ENCODE data around the gene BUB1.
A peak's percentile ranks its signal among the peaks of the same experiment; 100 is the strongest.

Gene BUB1

DNA sequence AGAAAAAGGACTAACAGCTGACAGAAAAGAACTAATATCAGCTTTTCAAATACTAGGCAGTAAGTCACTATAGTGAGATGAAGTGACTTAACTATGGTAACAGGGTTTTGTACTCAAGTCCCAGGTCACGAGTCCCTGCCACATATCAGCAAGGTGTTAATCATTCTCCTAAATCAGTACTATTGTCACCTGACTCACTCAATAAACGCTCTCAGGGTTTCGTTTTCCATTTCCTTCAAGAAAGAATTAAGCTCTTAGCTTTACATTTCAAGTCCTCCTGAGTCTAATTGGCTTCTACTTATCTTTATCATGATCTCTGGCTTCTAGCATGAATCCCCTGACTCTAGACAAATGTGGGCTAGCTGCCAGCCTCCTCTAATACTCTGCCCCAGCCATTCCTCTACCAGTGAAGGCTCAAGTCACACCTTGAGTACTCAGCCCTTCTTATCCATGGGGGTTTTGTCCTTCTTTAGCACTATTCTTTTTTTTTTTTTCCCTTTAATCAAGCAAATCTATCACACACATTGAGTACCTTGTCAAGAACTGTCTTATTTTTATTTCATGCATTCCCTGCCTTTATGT is 20.0 kb downstream of the BUB1 start:
- no peak for DNase-seq (ENCODE audit: low read depth)
- no peak overlapping the region for H3K4me3 ChIP-seq (replicated peaks; ENCODE audit: low read depth, low read length)
- TF ChIP-seq, protein P1, sequence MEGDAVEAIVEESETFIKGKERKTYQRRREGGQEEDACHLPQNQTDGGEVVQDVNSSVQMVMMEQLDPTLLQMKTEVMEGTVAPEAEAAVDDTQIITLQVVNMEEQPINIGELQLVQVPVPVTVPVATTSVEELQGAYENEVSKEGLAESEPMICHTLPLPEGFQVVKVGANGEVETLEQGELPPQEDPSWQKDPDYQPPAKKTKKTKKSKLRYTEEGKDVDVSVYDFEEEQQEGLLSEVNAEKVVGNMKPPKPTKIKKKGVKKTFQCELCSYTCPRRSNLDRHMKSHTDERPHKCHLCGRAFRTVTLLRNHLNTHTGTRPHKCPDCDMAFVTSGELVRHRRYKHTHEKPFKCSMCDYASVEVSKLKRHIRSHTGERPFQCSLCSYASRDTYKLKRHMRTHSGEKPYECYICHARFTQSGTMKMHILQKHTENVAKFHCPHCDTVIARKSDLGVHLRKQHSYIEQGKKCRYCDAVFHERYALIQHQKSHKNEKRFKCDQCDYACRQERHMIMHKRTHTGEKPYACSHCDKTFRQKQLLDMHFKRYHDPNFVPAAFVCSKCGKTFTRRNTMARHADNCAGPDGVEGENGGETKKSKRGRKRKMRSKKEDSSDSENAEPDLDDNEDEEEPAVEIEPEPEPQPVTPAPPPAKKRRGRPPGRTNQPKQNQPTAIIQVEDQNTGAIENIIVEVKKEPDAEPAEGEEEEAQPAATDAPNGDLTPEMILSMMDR (IDR thresholded peaks at IDR 0.05; ENCODE audit: low read length, missing control alignments): no peak

GRCh38 chr2:110655701-110656100 is 22.2 kb downstream of the BUB1 start:
- peak; percentile 50 for DNase-seq (ENCODE audit: low read depth)
- no peak overlapping the region for H3K4me3 ChIP-seq (replicated peaks; ENCODE audit: low read depth, low read length)
- TF ChIP-seq, protein P1 (IDR thresholded peaks at IDR 0.05; ENCODE audit: low read length, missing control alignments): no peak

DNA sequence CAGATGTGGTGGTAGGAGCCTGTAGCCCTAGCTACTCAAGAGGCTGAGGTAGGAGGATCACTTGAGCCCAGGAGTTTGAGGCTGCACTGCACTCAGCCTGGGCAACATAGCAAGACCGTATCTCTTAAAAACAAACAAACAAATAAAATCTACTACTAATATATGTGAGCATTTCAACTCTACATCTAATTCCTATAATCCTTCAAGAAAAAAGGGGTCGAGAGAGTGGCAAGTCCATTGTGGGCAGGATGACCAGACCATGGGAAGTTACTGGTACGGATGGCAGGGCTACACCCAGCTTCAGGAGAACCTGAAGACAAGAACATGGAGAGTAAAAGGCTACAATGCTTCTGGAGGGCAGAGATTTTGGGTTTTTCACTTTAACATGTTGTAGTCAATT is 24.0 kb downstream of the BUB1 start:
- TF ChIP-seq, protein P1 (IDR thresholded peaks at IDR 0.05; ENCODE audit: low read length, missing control alignments): no peak
- no peak for DNase-seq (ENCODE audit: low read depth)
- no peak overlapping the region for H3K4me3 ChIP-seq (replicated peaks; ENCODE audit: low read depth, low read length)

- TF ChIP-seq, protein P1 (IDR thresholded peaks at IDR 0.05; ENCODE audit: low read length, missing control alignments): no peak
- no peak overlapping the region for H3K4me3 ChIP-seq (replicated peaks; ENCODE audit: low read depth, low read length)
- DNase-seq (ENCODE audit: low read depth): no peak
These were observed 27.5 kb downstream of the BUB1 start for GRCh38 chr2:110650346-110650745.

DNA sequence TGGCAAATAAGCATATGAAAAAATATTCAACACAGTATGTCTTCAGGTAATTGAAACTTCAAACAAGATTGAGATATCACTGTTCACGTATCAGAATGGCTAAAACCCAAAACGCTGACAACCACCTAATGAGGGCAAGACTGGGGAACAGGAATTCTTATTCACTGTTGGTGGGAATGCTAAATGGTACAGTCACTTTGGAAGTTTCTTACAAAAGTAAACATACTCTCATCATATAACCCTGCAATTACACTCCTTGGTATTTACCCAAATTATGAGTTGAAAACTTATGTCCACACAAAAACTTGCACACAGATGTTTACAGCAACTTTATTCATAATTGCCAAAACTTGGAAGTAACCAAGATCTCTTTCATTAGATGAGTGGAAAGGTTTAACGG is 30.1 kb downstream of the BUB1 start:
- DNase-seq (ENCODE audit: low read depth): no peak
- TF ChIP-seq, protein P1 (IDR thresholded peaks at IDR 0.05; ENCODE audit: low read length, missing control alignments): no peak
- no peak overlapping the region for H3K4me3 ChIP-seq (replicated peaks; ENCODE audit: low read depth, low read length)

GRCh38 chr2:110645616-110646015 is 32.2 kb downstream of the BUB1 start:
- no peak overlapping the region for H3K4me3 ChIP-seq (replicated peaks; ENCODE audit: low read depth, low read length)
- TF ChIP-seq, protein P1 (IDR thresholded peaks at IDR 0.05; ENCODE audit: low read length, missing control alignments): no peak
- no peak for DNase-seq (ENCODE audit: low read depth)

- TF ChIP-seq, protein P1 (IDR thresholded peaks at IDR 0.05; ENCODE audit: low read length, missing control alignments): no peak
- no peak overlapping the region for H3K4me3 ChIP-seq (replicated peaks; ENCODE audit: low read depth, low read length)
These were observed 33.5 kb downstream of the BUB1 start for GRCh38 chr2:110644357-110644756.

More at GRCh38 chr2:110644357-110644756, 33.5 kb downstream of the BUB1 start:
- DNase-seq (ENCODE audit: low read depth): no peak

All from fibroblast of pulmonary artery (primary cell).